HL-60 (cell line): ENCODE data around the gene CHMP6.

Source experiments
- DNase-seq, 2 experiments: peaks; one replicate each; pipeline ENCODE4 v3.0.0-alpha.2; 2010 to 2020; ENCODE audit warnings: low read depth in 1 of 2, low spot score in 1 of 2
- H3K27ac ChIP-seq: fragments of 250-450 bp; sonication (Bioruptor Pico); replicated peaks from 2 replicates; pipeline ENCODE4 v1.5.1; 2020; ENCODE audit warnings: mild to moderate bottlenecking, moderate library complexity
- H3K27me3 ChIP-seq: fragments of 250-450 bp; sonication (Bioruptor Pico); 2 replicates; pipeline ENCODE4 v1.5.1; 2021; ENCODE audit warnings: mild to moderate bottlenecking, moderate library complexity; ENCODE audit not compliant: insufficient read depth, poor library complexity, severe bottlenecking
- H3K4me3 ChIP-seq: replicated peaks from 2 replicates; pipeline ENCODE4 v1.5.1; 2011; ENCODE audit warnings: mild to moderate bottlenecking, control low read depth, low read length; ENCODE audit not compliant: insufficient read depth
- CTCF ChIP-seq: IDR thresholded peaks from one replicate; pipeline ENCODE4 v1.5.1; 2011; ENCODE audit warnings: low read length, control low read depth, inconsistent platforms; ENCODE audit not compliant: insufficient read depth
- GABPA ChIP-seq: IDR thresholded peaks from 2 replicates; pipeline ENCODE4 v1.6.1; 2012; ENCODE audit warnings: low read depth
- POLR2AphosphoS5 ChIP-seq: IDR thresholded peaks from 2 replicates; pipeline ENCODE4 v1.6.1; 2012; ENCODE audit warnings: low read depth
- REST ChIP-seq: IDR thresholded peaks from 2 replicates; pipeline ENCODE4 v1.6.1; 2012; ENCODE audit warnings: low read depth; ENCODE audit not compliant: insufficient replicate concordance
- SPI1 ChIP-seq: IDR thresholded peaks from 2 replicates; pipeline ENCODE4 v1.6.1; 2012; ENCODE audit warnings: low read depth, mild to moderate bottlenecking, borderline replicate concordance

The CHMP6 gene

GRCh38 chr17:80992948-80993624 is 1.4 kb downstream of the CHMP6 start:
- Histone ChIP-seq H3K4me3 (peak overlapping the region; percentile 86; the same call in 1 of the 2 replicates), H3K27me3 (no peaks in the 10 kb centered on the region), H3K27ac (no peak overlapping the region)
- DNase-seq, result no peak
- TF ChIP-seq POLR2AphosphoS5, result no peak
- no peak for TF ChIP-seq CTCF
- no peak for TF ChIP-seq SPI1
- TF ChIP-seq REST, result no peak
- no peak for TF ChIP-seq GABPA

GRCh38 chr17:80995131-80995530 is 3.5 kb downstream of the CHMP6 start:
- TF ChIP-seq POLR2AphosphoS5 (no peak), GABPA (no peak), CTCF (no peak), SPI1 (no peak), REST (no peak)
- Histone ChIP-seq H3K27ac (no peak overlapping the region), H3K4me3 (no peak overlapping the region), H3K27me3 (no peaks in the 10 kb centered on the region)
- DNase-seq, result no peak

- Histone ChIP-seq H3K27me3 (no peaks in the 10 kb centered on the region), H3K4me3 (no peak overlapping the region), H3K27ac (no peak overlapping the region)
- TF ChIP-seq REST (no peak), SPI1 (no peak), POLR2AphosphoS5 (no peak), CTCF (no peak), GABPA (no peak)
- DNase-seq, result no peak
Measured at GRCh38 chr17:80996422-80997305, 5.0 kb downstream of the CHMP6 start.
